Cortex of kidney (tissue), 1 donor: ENCODE data around the gene PLAU.
"Not testable (repeated sequence)": the region's sequence is repeated elsewhere in the genome, so short reads cannot be mapped to it uniquely, and the experiment has no call there.

Source experiments
- DNase-seq: peaks from one replicate; lab custom pipeline; 2025; lab: John Stamatoyannopoulos, UW

The PLAU gene

GRCh38 chr10:73950155-73950948 is 39.4 kb downstream of the PLAU start:
- no peak for DNase-seq

- DNase-seq = no peak
These were observed 42.7 kb downstream of the PLAU start for GRCh38 chr10:73953665-73954064.

- no peak for DNase-seq
These were observed 43.8 kb downstream of the PLAU start for GRCh38 chr10:73954737-73955136.

- DNase-seq = no peak
These were observed 44.8 kb downstream of the PLAU start for GRCh38 chr10:73955719-73956118.

GRCh38 chr10:73956476-73957359 is 45.8 kb downstream of the PLAU start:
- no peak for DNase-seq

- DNase-seq = no peak
These were observed 48.7 kb downstream of the PLAU start for GRCh38 chr10:73959484-73960243.

GRCh38 chr10:73962386-73962785 is 51.5 kb downstream of the PLAU start:
- no peak for DNase-seq

- DNase-seq = not testable (repeated sequence)
These were observed 52.6 kb downstream of the PLAU start for GRCh38 chr10:73963533-73963932.

GRCh38 chr10:73964743-73965142 is 53.8 kb downstream of the PLAU start:
- no peak for DNase-seq

GRCh38 chr10:73965267-73965889 is 54.4 kb downstream of the PLAU start:
- DNase-seq = not testable (repeated sequence)

GRCh38 chr10:73965890-73966768 is 55.2 kb downstream of the PLAU start:
- no peak for DNase-seq

GRCh38 chr10:73967022-73967429 is 56.1 kb downstream of the PLAU start:
- DNase-seq = no peak
